Spleen (tissue), 7 donors: ENCODE data around the gene UPK3BL1.
"Not testable (repeated sequence)": the region's sequence is repeated elsewhere in the genome, so short reads cannot be mapped to it uniquely, and the experiment has no call there.

Experiments
- POLR2A ChIP-seq, 3 donors: fragments of 450-650 bp; IDR thresholded peaks; one replicate each; pipeline ENCODE4 v1.5.1; 2017; ENCODE audit warnings: antibody characterized with exemption in 3 of 3, mild to moderate bottlenecking in 1 of 3
- TF ChIP-seq, protein P1 (sequence below), 11 experiments: fragments of 200-600 bp in 7 of 11; fragments of 450-650 bp in 4 of 11; sonication (generic) in 4 of 11; IDR thresholded peaks in 8 of 11; conservative IDR thresholded peaks in 3 of 11; 1 replicate in 7 of 11; 2 replicates in 4 of 11; pipeline versions ENCODE4 v1.4.0 to v1.8.0; 2016 to 2021; ENCODE audit warnings: antibody characterized with exemption in 11 of 11, inconsistent platforms in 4 of 11, mild to moderate bottlenecking in 1 of 11
- donor health status: DM: no; HTN: no; CAD: no; lungs with moderate emphysema.
- donor health status: DM: no; HTN: no; CAD: no.
- donor health status: DM: no; HTN: no; CAD: no.

DNA sequence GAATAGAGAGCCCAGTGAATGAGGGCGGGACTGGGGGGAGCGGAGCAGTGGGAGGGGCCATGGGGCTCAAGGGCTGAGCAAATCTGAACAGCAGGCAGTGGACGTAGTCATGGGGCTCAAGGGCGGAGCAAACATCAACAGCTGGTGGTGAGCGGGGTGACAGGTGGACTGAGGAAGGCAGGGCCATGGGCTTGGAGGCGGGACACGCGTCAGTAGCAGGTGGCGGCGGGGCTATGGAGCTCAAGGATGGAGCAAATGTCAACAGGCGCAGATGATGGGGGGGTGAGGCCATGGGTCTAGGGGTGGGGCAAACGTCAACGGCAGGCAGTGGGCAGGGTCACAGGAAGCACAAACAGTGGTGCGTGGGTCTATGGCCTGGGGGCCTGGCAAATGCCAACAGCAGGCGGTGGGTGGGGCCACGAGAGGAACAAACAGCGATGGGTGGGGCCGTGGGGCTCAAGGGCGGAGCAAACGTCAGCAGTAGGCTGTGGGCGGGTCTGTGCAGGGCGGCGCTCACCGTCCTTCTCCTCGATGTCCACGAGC, 50.0 kb downstream of the UPK3BL1 start:
- TF ChIP-seq, protein P1, sequence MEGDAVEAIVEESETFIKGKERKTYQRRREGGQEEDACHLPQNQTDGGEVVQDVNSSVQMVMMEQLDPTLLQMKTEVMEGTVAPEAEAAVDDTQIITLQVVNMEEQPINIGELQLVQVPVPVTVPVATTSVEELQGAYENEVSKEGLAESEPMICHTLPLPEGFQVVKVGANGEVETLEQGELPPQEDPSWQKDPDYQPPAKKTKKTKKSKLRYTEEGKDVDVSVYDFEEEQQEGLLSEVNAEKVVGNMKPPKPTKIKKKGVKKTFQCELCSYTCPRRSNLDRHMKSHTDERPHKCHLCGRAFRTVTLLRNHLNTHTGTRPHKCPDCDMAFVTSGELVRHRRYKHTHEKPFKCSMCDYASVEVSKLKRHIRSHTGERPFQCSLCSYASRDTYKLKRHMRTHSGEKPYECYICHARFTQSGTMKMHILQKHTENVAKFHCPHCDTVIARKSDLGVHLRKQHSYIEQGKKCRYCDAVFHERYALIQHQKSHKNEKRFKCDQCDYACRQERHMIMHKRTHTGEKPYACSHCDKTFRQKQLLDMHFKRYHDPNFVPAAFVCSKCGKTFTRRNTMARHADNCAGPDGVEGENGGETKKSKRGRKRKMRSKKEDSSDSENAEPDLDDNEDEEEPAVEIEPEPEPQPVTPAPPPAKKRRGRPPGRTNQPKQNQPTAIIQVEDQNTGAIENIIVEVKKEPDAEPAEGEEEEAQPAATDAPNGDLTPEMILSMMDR (IDR thresholded peaks at IDR 0.05 in 8 of 11, conservative IDR thresholded peaks at IDR 0.05 in 3 of 11) = not testable (repeated sequence)
- not testable (repeated sequence) for TF ChIP-seq POLR2A (IDR thresholded peaks at IDR 0.05)
